Choroid plexus epithelial cell (primary cell): ENCODE measurements around the gene ETV3L.

Source experiments
- DNase-seq: peaks from one replicate; pipeline ENCODE4 v3.0.0-alpha.2; 2010; ENCODE audit warnings: low read depth
- H3K4me3 ChIP-seq: 2 replicates; pipeline ENCODE4 v1.5.1; 2011; ENCODE audit warnings: low read depth, mild to moderate bottlenecking, control low read depth, low read length, moderate library complexity
- TF ChIP-seq, protein P1 (sequence below): conservative IDR thresholded peaks from 2 replicates; pipeline ENCODE4 v1.5.1; 2011; ENCODE audit warnings: low read depth, mild to moderate bottlenecking, control low read depth, inconsistent platforms, low read length, moderate library complexity

Gene ETV3L

DNA sequence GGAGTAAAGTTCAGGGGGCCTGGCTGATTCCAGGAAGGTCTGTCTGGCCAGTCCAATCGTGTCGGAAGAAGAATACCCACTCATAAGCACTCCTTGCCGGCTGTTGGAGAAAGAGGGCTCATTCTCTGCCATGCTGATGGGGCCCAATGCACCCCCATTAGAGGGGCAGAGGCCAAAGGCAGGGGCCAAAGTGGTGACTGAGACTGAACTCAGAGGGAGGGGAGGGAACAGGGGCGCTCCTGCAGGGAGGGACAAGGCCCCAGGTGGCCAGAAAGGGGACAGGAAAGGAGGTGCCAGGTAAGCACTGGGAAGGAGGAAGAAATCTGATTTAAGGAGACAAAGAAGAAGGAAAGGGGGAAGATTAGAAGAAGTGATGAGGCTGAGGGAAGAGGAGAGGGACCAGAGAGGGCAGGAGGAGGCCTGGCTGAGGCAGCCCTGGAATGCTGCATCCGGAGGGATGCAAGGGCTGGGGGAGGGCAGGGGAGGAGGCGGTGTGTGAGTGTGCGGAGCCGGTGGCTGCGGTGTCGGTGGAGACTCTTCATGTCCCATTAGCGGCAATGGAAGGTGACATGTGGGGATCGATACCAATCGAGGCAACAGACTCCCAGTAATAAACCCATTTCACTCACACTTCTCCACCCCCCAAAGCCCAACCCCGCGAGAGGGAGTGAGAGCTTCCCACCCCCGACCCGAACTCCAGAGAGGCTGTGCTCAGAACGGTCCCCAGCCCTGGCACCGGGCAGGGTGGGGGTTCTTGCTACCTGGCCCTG is 12.0 kb upstream of the ETV3L start:
- TF ChIP-seq, protein P1, sequence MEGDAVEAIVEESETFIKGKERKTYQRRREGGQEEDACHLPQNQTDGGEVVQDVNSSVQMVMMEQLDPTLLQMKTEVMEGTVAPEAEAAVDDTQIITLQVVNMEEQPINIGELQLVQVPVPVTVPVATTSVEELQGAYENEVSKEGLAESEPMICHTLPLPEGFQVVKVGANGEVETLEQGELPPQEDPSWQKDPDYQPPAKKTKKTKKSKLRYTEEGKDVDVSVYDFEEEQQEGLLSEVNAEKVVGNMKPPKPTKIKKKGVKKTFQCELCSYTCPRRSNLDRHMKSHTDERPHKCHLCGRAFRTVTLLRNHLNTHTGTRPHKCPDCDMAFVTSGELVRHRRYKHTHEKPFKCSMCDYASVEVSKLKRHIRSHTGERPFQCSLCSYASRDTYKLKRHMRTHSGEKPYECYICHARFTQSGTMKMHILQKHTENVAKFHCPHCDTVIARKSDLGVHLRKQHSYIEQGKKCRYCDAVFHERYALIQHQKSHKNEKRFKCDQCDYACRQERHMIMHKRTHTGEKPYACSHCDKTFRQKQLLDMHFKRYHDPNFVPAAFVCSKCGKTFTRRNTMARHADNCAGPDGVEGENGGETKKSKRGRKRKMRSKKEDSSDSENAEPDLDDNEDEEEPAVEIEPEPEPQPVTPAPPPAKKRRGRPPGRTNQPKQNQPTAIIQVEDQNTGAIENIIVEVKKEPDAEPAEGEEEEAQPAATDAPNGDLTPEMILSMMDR, result no peak

DNA sequence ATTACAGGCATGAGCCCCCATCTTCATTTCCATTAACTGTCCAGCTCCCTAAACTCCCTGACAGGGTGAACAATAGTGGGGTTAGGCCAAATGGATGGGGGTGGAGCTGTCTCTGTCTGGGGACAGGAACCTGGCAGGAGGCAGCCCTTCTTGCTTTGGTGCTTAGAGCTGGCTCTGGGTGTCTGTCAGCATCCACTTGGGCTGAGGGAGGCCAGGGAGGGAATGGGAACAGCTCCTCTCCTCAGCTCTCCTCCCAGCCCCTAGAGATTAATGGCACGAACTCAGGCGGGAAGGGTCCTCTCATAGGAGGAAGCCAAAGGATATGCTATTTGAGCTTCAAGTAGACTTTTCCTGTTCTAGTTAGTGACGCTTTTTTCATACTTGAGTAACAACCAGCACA is 11.1 kb upstream of the ETV3L start:
- TF ChIP-seq, protein P1, result no peak

More for the DNA sequence above, 12.0 kb upstream of the ETV3L start:
- no peak overlapping the region for H3K4me3 ChIP-seq
- DNase-seq, result no peak

DNA sequence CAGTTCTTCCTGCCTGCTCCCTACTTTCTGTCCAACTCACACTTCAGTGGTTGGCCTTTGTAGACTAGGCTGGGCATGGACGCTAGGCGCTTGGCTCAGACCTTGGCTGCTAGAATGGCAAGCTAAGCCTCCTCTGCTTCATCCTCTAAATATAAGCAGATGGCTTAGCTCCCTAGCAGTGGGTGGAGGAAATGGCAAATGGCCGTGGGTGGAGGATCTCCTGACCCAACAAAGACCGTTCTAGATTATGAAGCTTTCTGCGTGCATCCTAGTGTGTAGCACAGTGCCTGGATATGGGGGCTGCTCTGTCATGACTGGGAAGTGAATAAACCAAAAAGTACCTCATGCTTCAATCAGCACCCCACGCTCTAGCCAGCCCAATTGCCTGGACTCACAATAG is 10.4 kb upstream of the ETV3L start:
- TF ChIP-seq, protein P1, result no peak
- DNase-seq, result no peak
- no peak overlapping the region for H3K4me3 ChIP-seq

More for the DNA sequence above, 11.1 kb upstream of the ETV3L start:
- H3K4me3 ChIP-seq, result no peak overlapping the region
- no peak for DNase-seq

DNA sequence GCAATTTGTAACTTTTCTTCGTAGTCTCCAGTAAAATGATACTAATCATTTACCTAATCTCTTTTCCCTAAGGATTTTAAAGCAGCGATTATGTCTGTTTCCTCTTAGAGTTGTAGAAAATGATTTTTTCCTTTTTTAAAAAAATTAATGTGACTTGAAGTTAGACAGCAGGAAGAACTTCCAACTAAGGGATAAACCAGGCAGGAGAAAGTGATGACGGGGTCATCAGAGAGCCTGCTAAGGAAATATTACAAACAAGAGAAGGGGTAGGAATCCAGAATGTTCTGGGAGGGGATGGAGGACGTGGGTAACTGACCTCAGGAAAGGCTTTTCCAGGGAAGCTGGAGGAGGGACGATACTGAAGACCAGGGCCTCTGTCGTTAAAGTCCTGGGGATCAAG is 8.8 kb upstream of the ETV3L start:
- DNase-seq, result no peak
- H3K4me3 ChIP-seq, result no peak overlapping the region
- TF ChIP-seq, protein P1, result no peak

DNA sequence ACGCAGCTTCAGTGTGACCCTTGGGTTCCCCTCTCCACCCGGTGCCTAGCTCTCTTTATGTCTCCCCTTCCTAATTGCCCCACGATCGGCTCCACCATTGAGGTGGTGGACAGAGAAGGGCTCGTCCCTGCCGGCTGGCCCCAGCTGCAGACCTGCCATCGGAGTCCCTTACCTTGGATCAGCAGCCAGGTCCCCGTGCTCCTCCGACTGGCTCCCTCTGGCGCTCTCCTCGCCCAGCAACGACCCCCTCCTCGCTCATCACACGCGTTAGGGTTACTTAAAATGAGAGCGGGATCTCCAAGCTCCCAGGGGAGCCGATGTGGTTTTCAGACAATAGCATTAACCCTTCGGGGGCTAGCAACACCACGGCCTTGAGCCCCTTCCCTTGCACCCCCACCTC is 8.1 kb upstream of the ETV3L start:
- DNase-seq, result no peak
- no peak overlapping the region for H3K4me3 ChIP-seq
- TF ChIP-seq, protein P1, result no peak

DNA sequence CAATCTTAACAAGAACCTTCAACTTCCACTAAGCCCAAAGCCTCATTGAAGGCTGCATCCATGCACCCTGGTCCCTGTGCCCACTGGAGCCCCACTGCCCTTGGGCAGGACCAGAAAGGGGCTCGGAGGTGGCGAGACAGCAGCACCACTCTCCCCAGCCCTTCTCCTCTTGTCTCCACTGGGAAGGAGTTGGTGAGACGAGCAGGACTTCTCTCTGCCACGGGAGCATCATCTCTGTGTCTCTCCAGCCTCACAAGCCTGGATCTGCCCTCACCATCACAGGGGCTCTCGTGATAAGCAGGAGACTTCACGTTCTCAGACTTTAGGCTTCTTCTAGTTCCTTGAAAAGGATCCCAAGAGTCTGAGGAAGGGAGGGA is 7.2 kb upstream of the ETV3L start:
- TF ChIP-seq, protein P1, result no peak
- no peak for DNase-seq
- H3K4me3 ChIP-seq, result no peak overlapping the region
